IPS DF 6.9 (cell line): Measurements from ENCODE around the gene KLHL18.
A peak's percentile ranks its signal among the peaks of the same experiment; 100 is the strongest.

Source experiments
- DNase-seq: peaks from one replicate; pipeline ENCODE4 v3.0.0-alpha.2; 2013; ENCODE audit warnings: low read depth, low spot score
- H3K27ac ChIP-seq: one replicate; pipeline ENCODE4 v1.5.1; 2013; ENCODE audit warnings: low read length, control low read depth
- H3K27me3 ChIP-seq: 2 replicates; pipeline ENCODE4 v1.6.1; 2013; ENCODE audit warnings: mild to moderate bottlenecking, low read length; ENCODE audit not compliant: control insufficient read depth, insufficient read depth
- H3K36me3 ChIP-seq: 2 replicates; pipeline ENCODE4 v1.6.1; 2013; ENCODE audit warnings: low read length; ENCODE audit not compliant: control insufficient read depth, insufficient read depth
- H3K4me1 ChIP-seq: 2 replicates; pipeline ENCODE4 v1.6.1; 2013; ENCODE audit warnings: low read length; ENCODE audit not compliant: control insufficient read depth, insufficient read depth
- H3K4me3 ChIP-seq: 2 replicates; pipeline ENCODE4 v1.5.1; 2013; ENCODE audit warnings: mild to moderate bottlenecking, low read length
- H3K9me3 ChIP-seq: 2 replicates; pipeline ENCODE4 v1.6.1; 2013; ENCODE audit warnings: low read length, inconsistent platforms; ENCODE audit not compliant: control insufficient read depth, insufficient read depth
- whole genome bisulfite sequencing: extraction: QIAGEN DNeasy Blood & Tissue Kit; methylation state at CpG from one replicate; pipeline ENCODE4 v1.1.7; 2013; ENCODE audit warnings: mixed read lengths, missing lambda C conversion rate; ENCODE audit not compliant: insufficient read length, insufficient coverage; 5-methylcytosine and 5-hydroxymethylcytosine counted together

The KLHL18 gene

GRCh38 chr3:47378869-47379268 is 96.1 kb downstream of the KLHL18 start:
- Histone ChIP-seq H3K36me3 (no peaks in the 10 kb centered on the region), H3K4me1 (no peaks in the 10 kb centered on the region), H3K9me3 (no peaks in the 10 kb centered on the region), H3K27ac (no peak overlapping the region), H3K4me3 (no peak overlapping the region), H3K27me3 (no peaks in the 10 kb centered on the region)
- DNase-seq, result no peak

- H3K4me1 ChIP-seq, result no peaks in the 10 kb centered on the region
- H3K27ac ChIP-seq, result no peak overlapping the region
- no peaks in the 10 kb centered on the region for H3K9me3 ChIP-seq
- DNase-seq, result no peak
- WGBS, result no CpG with 5 or more reads among the region's 19 CpGs
- no peaks in the 10 kb centered on the region for H3K36me3 ChIP-seq
- peak overlapping the region; percentile 68; the same call in 1 of the 2 replicates for H3K4me3 ChIP-seq
- H3K27me3 ChIP-seq, result no peaks in the 10 kb centered on the region
These were observed 96.7 kb downstream of the KLHL18 start for GRCh38 chr3:47379411-47379899.

DNA sequence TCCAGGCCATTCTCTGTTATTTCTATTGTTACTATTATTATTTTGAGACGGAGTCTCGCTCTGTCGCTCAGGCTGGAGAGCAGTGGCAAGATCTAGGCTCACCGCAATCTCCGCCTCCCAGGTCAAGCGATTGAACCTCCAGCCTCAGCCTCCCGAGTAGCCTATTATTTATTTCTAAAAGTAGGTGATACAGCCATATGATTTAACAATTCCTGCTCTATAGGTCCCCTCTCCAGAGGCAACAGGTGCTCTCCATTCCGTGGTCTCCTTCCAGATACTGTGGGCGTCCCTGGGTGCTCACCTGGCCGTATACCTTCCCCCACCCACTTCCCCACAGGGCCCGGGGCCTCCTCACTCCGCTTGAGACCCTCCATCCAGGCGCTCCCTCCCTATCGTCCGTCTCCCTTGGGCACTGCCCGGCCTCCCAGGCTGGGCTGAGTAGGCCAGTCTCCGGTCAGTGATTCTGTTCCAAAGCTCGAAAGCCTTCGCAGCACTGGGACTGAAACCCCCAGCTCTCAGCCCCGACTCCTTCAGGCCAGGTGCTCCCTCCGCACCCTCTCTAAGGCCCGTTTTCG is 97.4 kb downstream of the KLHL18 start:
- WGBS, result no CpG with 5 or more reads among the region's 23 CpGs

DNA sequence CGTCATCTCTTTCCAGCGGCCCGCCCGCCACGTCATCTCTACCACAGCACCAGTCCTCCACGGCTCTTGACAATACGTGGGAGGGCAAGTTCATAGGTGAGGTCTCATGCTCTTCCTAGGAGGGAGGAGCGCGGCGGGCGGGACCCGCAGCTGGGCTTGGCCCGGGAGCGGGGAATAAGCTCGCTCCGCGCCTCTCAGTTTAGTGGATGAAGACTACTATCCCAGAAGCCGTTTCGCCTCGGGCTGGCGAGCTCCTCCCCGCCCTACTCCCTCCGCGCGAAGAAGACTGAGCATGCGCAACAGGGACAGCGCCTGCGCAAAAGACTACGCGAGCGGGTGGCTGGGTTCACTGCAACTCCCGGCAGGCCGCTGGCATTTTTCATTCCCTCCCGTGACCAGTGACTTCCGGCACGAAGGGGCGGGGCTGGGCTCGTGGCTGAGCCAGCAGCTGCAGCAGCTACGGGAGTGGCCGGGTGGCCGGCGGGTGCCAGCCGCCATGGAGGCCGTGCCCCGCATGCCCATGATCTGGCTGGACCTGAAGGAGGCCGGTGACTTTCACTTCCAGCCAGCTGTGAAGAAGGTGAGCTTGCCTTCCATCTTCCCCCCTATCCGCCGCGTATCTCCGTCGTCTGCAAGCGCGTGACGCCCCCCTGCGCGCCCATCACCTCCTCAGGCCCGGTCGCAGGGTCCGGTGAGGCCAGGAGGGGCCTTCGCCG is 98.0 kb downstream of the KLHL18 start, which contains the start of gene PTPN23:
PTPN23 (plus strand) TSS at position 421 of the 716 bp plus-strand sequence; CDS start at position 497, 76 bp downstream.
- no peaks in the 10 kb centered on the region for H3K9me3 ChIP-seq
- DNase-seq, result peak; percentile 96
- peak within 1 kb of the TSS; percentile 68; the same call in 1 of the 2 replicates for H3K4me3 ChIP-seq
- no peaks in the 10 kb centered on the region for H3K27me3 ChIP-seq
- no peaks in the 10 kb centered on the region for H3K36me3 ChIP-seq
- H3K27ac ChIP-seq, result no peak within 1 kb of the TSS
- no peaks in the 10 kb centered on the region for H3K4me1 ChIP-seq
- no CpG with 5 or more reads among the region's 61 CpGs for WGBS

More for the DNA sequence above, 97.4 kb downstream of the KLHL18 start:
- H3K4me3 ChIP-seq, result peak overlapping the region; percentile 68; the same call in 1 of the 2 replicates
- H3K4me1 ChIP-seq, result no peaks in the 10 kb centered on the region
- no peaks in the 10 kb centered on the region for H3K9me3 ChIP-seq
- no peak overlapping the region for H3K27ac ChIP-seq
- no peaks in the 10 kb centered on the region for H3K27me3 ChIP-seq
- H3K36me3 ChIP-seq, result no peaks in the 10 kb centered on the region
- no peak for DNase-seq

DNA sequence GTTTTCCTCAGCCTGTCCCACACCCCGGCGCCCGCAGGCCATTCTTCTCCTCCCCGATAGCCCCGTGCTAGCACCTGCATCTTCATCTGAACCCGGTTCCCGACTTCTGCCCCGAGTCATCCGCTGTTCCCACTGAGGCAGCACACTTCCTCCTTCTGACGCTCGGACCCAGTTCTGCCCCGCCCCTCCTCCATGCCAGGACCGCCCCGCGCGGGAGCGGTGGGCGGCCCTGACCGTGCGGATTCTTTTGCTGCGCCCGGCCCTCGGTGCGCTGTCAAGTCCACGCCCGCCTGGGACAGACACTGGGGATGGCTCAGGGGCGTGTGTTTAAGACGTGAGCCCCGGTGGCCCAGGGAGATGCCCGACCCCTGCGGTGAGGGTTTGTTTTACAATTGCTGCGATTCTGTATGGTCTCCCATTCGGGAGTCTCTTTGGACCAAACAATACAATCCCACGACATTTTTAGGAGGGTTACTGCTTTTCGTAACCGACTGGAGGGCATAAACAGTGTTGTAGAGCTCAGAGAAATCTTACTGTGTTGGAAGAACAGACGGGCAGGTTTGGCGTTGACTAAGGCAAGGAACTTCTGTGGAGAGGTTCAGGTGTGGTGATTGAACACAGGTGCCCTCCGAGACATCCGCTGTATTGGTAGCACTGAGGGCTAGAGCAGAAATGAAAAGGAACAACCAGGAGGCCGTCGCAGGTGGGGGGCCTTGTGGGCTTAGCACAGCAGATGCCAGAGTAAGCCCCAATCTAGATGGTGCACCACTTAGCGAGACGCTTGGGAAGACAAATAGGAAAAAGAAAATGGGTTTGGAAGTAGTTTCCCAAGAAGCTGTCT is 98.8 kb downstream of the KLHL18 start:
- no peaks in the 10 kb centered on the region for H3K4me1 ChIP-seq
- DNase-seq, result peak; percentile 55
- no peaks in the 10 kb centered on the region for H3K36me3 ChIP-seq
- WGBS, result no CpG with 5 or more reads among the region's 44 CpGs
- H3K27me3 ChIP-seq, result no peaks in the 10 kb centered on the region
- no peak overlapping the region for H3K27ac ChIP-seq
- H3K4me3 ChIP-seq, result peak overlapping the region; percentile 68; the same call in 1 of the 2 replicates
- H3K9me3 ChIP-seq, result no peaks in the 10 kb centered on the region

- Histone ChIP-seq H3K27ac (no peak overlapping the region), H3K4me3 (no peak overlapping the region), H3K36me3 (no peaks in the 10 kb centered on the region), H3K4me1 (no peaks in the 10 kb centered on the region), H3K27me3 (no peaks in the 10 kb centered on the region), H3K9me3 (no peaks in the 10 kb centered on the region)
- no peak for DNase-seq
- no CpG with 5 or more reads among the region's 4 CpGs for WGBS
These were observed 101.7 kb downstream of the KLHL18 start for GRCh38 chr3:47384425-47384824.

DNA sequence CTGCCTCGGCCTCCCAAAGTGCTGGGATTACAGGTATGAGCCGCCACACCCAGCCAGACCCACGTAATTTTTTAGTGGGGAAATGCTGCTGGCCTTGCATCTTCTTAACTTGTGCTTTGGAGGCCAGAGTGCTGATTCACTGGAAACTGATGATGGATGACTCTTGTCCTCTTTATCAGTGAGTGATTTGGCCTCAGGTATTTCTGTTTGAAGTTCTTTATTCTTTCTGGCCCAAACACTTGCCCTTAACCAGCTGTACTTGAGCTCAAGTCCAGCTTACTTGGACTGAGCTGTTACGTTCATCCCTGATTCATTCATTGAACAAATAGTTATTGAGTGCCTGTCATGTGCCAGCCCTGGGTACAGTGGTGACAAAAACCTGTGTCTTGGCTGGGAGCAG is 102.3 kb downstream of the KLHL18 start:
- H3K36me3 ChIP-seq, result no peaks in the 10 kb centered on the region
- no peaks in the 10 kb centered on the region for H3K4me1 ChIP-seq
- no CpG with 5 or more reads among the region's 4 CpGs for WGBS
- H3K27ac ChIP-seq, result no peak overlapping the region
- no peaks in the 10 kb centered on the region for H3K9me3 ChIP-seq
- H3K4me3 ChIP-seq, result no peak overlapping the region
- DNase-seq, result no peak
- no peaks in the 10 kb centered on the region for H3K27me3 ChIP-seq

- H3K27ac ChIP-seq, result no peak overlapping the region
- H3K36me3 ChIP-seq, result no peaks in the 10 kb centered on the region
- H3K27me3 ChIP-seq, result no peaks in the 10 kb centered on the region
- DNase-seq, result no peak
- H3K4me3 ChIP-seq, result no peak overlapping the region
- WGBS, result no CpG with 5 or more reads among the region's 2 CpGs
- no peaks in the 10 kb centered on the region for H3K4me1 ChIP-seq
- no peaks in the 10 kb centered on the region for H3K9me3 ChIP-seq
These were observed 103.1 kb downstream of the KLHL18 start for GRCh38 chr3:47385796-47386195.

GRCh38 chr3:47392933-47393332 is 110.2 kb downstream of the KLHL18 start:
- Histone ChIP-seq H3K36me3 (no peaks in the 10 kb centered on the region), H3K4me3 (no peak overlapping the region), H3K9me3 (no peaks in the 10 kb centered on the region), H3K4me1 (no peaks in the 10 kb centered on the region), H3K27me3 (no peaks in the 10 kb centered on the region), H3K27ac (no peak overlapping the region)
- no CpG with 5 or more reads among the region's 3 CpGs for WGBS
- DNase-seq, result no peak

DNA sequence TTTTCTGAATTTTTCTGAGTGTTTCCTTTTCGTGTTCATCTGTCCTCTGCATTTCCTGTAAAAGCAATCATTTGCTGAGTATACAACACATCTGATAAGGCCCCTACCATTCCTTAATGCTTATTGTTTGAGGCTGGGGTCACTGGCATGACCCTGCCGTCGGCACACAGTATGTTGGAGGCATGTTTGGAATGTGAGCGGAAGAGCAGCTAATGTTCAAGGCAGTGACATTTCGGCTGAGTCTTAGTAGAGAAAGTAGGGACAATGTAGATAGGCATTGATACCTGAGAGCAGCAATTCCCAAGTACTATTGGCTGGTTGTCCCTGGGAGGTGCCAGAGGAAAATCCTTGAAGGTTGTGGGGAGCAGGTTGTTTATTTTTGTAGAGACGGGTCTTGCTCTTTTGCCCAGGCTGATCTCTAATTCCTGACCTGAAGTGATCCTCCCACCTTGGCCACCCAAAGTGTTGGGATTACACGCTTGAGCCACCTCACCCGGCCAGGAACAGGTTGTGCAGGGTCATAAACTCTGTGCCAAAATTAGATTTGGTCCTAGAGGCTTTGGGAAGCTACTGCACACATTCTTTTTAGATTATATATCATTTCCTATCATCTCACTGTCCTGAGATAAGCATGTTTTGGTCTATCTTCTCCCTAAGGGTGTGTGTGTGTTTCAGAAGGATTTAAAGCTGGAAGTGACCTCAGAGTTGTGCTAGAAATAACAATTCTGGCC is 111.6 kb downstream of the KLHL18 start:
- no peak overlapping the region for H3K4me3 ChIP-seq
- H3K4me1 ChIP-seq, result no peaks in the 10 kb centered on the region
- WGBS, result no CpG with 5 or more reads among the region's 8 CpGs
- DNase-seq, result no peak
- no peak overlapping the region for H3K27ac ChIP-seq
- no peaks in the 10 kb centered on the region for H3K36me3 ChIP-seq
- no peaks in the 10 kb centered on the region for H3K27me3 ChIP-seq
- no peaks in the 10 kb centered on the region for H3K9me3 ChIP-seq
